ENCODE data around the gene PRXL2C.

DNA sequence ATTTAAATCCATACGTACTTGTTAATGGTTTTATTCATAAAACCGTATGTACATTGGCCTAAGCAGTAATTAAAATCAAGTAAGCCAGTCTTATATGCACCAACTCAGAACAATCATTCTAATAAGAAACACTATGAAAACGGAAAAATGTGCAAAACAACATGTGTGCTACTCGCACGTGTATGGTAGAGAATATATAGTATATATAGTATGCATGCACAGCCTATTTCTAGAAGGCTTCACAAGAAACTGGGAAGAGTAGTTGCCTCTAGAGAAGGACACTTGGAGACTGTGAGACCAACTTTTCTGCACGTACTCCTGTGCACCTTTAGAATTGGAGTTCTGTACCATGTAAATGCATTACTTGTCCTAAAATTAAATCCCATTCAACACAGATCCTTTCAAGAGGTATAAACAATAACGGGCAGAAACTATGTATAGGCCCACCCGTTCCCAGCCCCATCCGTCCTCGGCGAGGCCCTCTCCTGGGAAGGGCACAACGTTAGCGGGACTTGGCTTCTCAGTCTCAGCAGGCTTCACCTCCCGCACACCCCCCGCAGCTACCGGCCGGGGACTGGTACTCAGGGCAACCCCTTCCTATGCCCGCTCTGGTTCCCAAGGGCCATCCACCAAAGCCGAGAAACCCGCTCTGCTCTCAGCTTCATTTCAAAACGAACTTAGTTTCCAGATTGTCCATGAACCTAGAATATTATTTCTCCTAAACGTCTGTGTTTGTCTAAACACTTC, 37.5 kb downstream of the PRXL2C start:
- TF ChIP-seq, protein P1, sequence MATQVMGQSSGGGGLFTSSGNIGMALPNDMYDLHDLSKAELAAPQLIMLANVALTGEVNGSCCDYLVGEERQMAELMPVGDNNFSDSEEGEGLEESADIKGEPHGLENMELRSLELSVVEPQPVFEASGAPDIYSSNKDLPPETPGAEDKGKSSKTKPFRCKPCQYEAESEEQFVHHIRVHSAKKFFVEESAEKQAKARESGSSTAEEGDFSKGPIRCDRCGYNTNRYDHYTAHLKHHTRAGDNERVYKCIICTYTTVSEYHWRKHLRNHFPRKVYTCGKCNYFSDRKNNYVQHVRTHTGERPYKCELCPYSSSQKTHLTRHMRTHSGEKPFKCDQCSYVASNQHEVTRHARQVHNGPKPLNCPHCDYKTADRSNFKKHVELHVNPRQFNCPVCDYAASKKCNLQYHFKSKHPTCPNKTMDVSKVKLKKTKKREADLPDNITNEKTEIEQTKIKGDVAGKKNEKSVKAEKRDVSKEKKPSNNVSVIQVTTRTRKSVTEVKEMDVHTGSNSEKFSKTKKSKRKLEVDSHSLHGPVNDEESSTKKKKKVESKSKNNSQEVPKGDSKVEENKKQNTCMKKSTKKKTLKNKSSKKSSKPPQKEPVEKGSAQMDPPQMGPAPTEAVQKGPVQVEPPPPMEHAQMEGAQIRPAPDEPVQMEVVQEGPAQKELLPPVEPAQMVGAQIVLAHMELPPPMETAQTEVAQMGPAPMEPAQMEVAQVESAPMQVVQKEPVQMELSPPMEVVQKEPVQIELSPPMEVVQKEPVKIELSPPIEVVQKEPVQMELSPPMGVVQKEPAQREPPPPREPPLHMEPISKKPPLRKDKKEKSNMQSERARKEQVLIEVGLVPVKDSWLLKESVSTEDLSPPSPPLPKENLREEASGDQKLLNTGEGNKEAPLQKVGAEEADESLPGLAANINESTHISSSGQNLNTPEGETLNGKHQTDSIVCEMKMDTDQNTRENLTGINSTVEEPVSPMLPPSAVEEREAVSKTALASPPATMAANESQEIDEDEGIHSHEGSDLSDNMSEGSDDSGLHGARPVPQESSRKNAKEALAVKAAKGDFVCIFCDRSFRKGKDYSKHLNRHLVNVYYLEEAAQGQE (IDR thresholded peaks at IDR 0.05; ENCODE audit: low read depth, low read length) = no peak
- TF ChIP-seq, protein P2, sequence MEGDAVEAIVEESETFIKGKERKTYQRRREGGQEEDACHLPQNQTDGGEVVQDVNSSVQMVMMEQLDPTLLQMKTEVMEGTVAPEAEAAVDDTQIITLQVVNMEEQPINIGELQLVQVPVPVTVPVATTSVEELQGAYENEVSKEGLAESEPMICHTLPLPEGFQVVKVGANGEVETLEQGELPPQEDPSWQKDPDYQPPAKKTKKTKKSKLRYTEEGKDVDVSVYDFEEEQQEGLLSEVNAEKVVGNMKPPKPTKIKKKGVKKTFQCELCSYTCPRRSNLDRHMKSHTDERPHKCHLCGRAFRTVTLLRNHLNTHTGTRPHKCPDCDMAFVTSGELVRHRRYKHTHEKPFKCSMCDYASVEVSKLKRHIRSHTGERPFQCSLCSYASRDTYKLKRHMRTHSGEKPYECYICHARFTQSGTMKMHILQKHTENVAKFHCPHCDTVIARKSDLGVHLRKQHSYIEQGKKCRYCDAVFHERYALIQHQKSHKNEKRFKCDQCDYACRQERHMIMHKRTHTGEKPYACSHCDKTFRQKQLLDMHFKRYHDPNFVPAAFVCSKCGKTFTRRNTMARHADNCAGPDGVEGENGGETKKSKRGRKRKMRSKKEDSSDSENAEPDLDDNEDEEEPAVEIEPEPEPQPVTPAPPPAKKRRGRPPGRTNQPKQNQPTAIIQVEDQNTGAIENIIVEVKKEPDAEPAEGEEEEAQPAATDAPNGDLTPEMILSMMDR (IDR thresholded peaks at IDR 0.05 in 2 of 3, conservative IDR thresholded peaks at IDR 0.05 in 1 of 3; ENCODE audit: control insufficient read depth in 2 of 3, extremely low read depth in 1 of 3, insufficient read depth in 1 of 3, low read depth in 3 of 3, low read length in 3 of 3) = no peak
